Activated CD4-positive, alpha-beta memory T cell treated with anti-CD3 and anti-CD28 coated beads, Interleukin-2, amount 10 ng/mL, durations not matched to agents 7 days and 5 days (primary cell): Measurements from ENCODE around the gene USP47. TPM values are rescaled to one million over a fixed set of nuclear protein-coding genes. Genes with fewer than 3 reads are reported as not detected.

Experiments
- CTCF ChIA-PET: fragments of 350-600 bp; sonication (Branson Sonifier 250); formaldehyde crosslinking; loops from one replicate; lab custom pipeline; 2021; ENCODE audit warnings: antibody characterized with exemption, inconsistent platforms; lab: Charles Lee
- POLR2A ChIA-PET: fragments of 350-600 bp; sonication (Branson Sonifier 250); formaldehyde crosslinking; loops from one replicate; lab custom pipeline; 2021; ENCODE audit warnings: antibody characterized with exemption; lab: Charles Lee
- DNase-seq: peaks from one replicate; pipeline ENCODE4 v3.0.0-alpha.2; 2020
- H3K27ac Mint-ChIP-seq: one replicate; pipeline ENCODE4 v1.8.0; 2021; ENCODE audit warnings: mild to moderate bottlenecking, mixed read lengths
- H3K27me3 Mint-ChIP-seq: one replicate; pipeline ENCODE4 v1.8.0; 2021; ENCODE audit warnings: mixed read lengths
- H3K36me3 Mint-ChIP-seq: one replicate; pipeline ENCODE4 v1.8.0; 2021; ENCODE audit warnings: low read depth, mixed read lengths
- H3K4me1 Mint-ChIP-seq: one replicate; pipeline ENCODE4 v1.8.0; 2021; ENCODE audit warnings: mixed read lengths
- H3K4me3 Mint-ChIP-seq: one replicate; pipeline ENCODE4 v1.8.0; 2021; ENCODE audit warnings: mild to moderate bottlenecking, mixed read lengths
- H3K9me3 Mint-ChIP-seq: one replicate; pipeline ENCODE4 v1.8.0; 2021; ENCODE audit warnings: mixed read lengths
- total RNA-seq, 2 experiments: library from RNA; stranded (reverse); gene quantifications; one replicate each; pipeline ENCODE4 v1.2.3, GENCODE V29; 2021

Gene USP47
- total RNA-seq, 2 experiments from 2014 or later = 38.9 to 41.7 TPM

GRCh38 chr11:11860103-11860979 lies 18.6 kb downstream of the USP47 start:
- no peak for DNase-seq
- Mint-ChIP-seq H3K4me1 (peaks cover 40% of the 10 kb centered on the region), H3K27ac (no peak overlapping the region), H3K4me3 (no peak overlapping the region), H3K36me3 (no peaks in the 10 kb centered on the region), H3K9me3 (no peaks in the 10 kb centered on the region), H3K27me3 (no peaks in the 10 kb centered on the region)
- CTCF ChIA-PET = interaction anchor here (0.8 to 2.3 kb wide), 3 partner anchors 11 to 106 kb away, joined by 3 to 13 read pairs (median 3); no protein-coding TSS in a partner anchor
- POLR2A ChIA-PET = interaction anchor here (2.0 kb wide), 1 partner anchor 18 kb away, joined by 7 read pairs; the partner anchor contains the start of gene USP47

- POLR2A ChIA-PET = no interaction called here
- CTCF ChIA-PET = no interaction called here
- H3K4me1 Mint-ChIP-seq = peaks cover 35% of the 10 kb centered on the region
- no peak overlapping the region for H3K27ac Mint-ChIP-seq
- peaks cover 9% of the 10 kb centered on the region for H3K9me3 Mint-ChIP-seq
- H3K36me3 Mint-ChIP-seq = peaks cover 15% of the 10 kb centered on the region
- H3K27me3 Mint-ChIP-seq = no peaks in the 10 kb centered on the region
- no peak overlapping the region for H3K4me3 Mint-ChIP-seq
- no peak for DNase-seq
Measured at GRCh38 chr11:11862999-11863398, 21.2 kb downstream of the USP47 start.

GRCh38 chr11:11864332-11864731 lies 22.6 kb downstream of the USP47 start:
- Mint-ChIP-seq H3K27ac (no peak overlapping the region), H3K36me3 (peaks cover 18% of the 10 kb centered on the region), H3K4me1 (peaks cover 28% of the 10 kb centered on the region), H3K9me3 (peaks cover 11% of the 10 kb centered on the region), H3K27me3 (no peaks in the 10 kb centered on the region), H3K4me3 (no peak overlapping the region)
- ChIA-PET CTCF (no interaction called here), POLR2A (no interaction called here)
- no peak for DNase-seq

GRCh38 chr11:11864803-11865202 lies 23.0 kb downstream of the USP47 start:
- CTCF ChIA-PET = no interaction called here
- Mint-ChIP-seq H3K4me1 (peaks cover 27% of the 10 kb centered on the region), H3K27ac (no peak overlapping the region)

GRCh38 chr11:11865449-11865848 lies 23.7 kb downstream of the USP47 start:
- peaks cover 20% of the 10 kb centered on the region for H3K36me3 Mint-ChIP-seq
- no peak for DNase-seq
- ChIA-PET CTCF (interaction anchor here (1.7 kb wide), 1 partner anchor 9 kb away, joined by 5 read pairs; no protein-coding TSS in a partner anchor), POLR2A (no interaction called here)
- H3K27ac Mint-ChIP-seq = no peak overlapping the region
- no peaks in the 10 kb centered on the region for H3K27me3 Mint-ChIP-seq
- H3K4me3 Mint-ChIP-seq = no peak overlapping the region
- peaks cover 26% of the 10 kb centered on the region for H3K4me1 Mint-ChIP-seq
- H3K9me3 Mint-ChIP-seq = peaks cover 11% of the 10 kb centered on the region

More at GRCh38 chr11:11864803-11865202, 23.0 kb downstream of the USP47 start:
- Mint-ChIP-seq H3K36me3 (peaks cover 18% of the 10 kb centered on the region), H3K27me3 (no peaks in the 10 kb centered on the region), H3K9me3 (peaks cover 11% of the 10 kb centered on the region), H3K4me3 (no peak overlapping the region)
- no peak for DNase-seq
- POLR2A ChIA-PET = no interaction called here

GRCh38 chr11:11866203-11866602 lies 24.4 kb downstream of the USP47 start:
- peaks cover 25% of the 10 kb centered on the region for H3K36me3 Mint-ChIP-seq
- no peaks in the 10 kb centered on the region for H3K27me3 Mint-ChIP-seq
- POLR2A ChIA-PET = no interaction called here

GRCh38 chr11:11867720-11868119 lies 25.9 kb downstream of the USP47 start:
- Mint-ChIP-seq H3K27me3 (no peaks in the 10 kb centered on the region), H3K4me1 (peaks cover 36% of the 10 kb centered on the region), H3K9me3 (peaks cover 11% of the 10 kb centered on the region), H3K36me3 (peaks cover 25% of the 10 kb centered on the region), H3K4me3 (no peak overlapping the region), H3K27ac (no peak overlapping the region)
- DNase-seq = no peak
- POLR2A ChIA-PET = no interaction called here
- CTCF ChIA-PET = no interaction called here

More at GRCh38 chr11:11866203-11866602, 24.4 kb downstream of the USP47 start:
- H3K4me1 Mint-ChIP-seq = peaks cover 27% of the 10 kb centered on the region
- H3K9me3 Mint-ChIP-seq = peaks cover 11% of the 10 kb centered on the region
- CTCF ChIA-PET = interaction anchor here (0.5 to 1.7 kb wide), 3 partner anchors 9 to 79 kb away, joined by 3 to 5 read pairs (median 3); no protein-coding TSS in a partner anchor
- no peak overlapping the region for H3K27ac Mint-ChIP-seq
- no peak for DNase-seq
- H3K4me3 Mint-ChIP-seq = no peak overlapping the region

GRCh38 chr11:11871991-11872401 lies 30.2 kb downstream of the USP47 start:
- H3K27ac Mint-ChIP-seq = no peak overlapping the region
- no peaks in the 10 kb centered on the region for H3K27me3 Mint-ChIP-seq
- H3K9me3 Mint-ChIP-seq = peaks cover 7% of the 10 kb centered on the region
- no peak overlapping the region for H3K4me3 Mint-ChIP-seq
- POLR2A ChIA-PET = no interaction called here
- H3K4me1 Mint-ChIP-seq = peaks cover 22% of the 10 kb centered on the region
- CTCF ChIA-PET = interaction anchor here (1.2 to 1.4 kb wide), 3 partner anchors 22 to 60 kb away, joined by 3 to 6 read pairs (median 4); no protein-coding TSS in a partner anchor
- peaks cover 18% of the 10 kb centered on the region for H3K36me3 Mint-ChIP-seq
- DNase-seq = no peak

GRCh38 chr11:11876458-11876857 lies 34.7 kb downstream of the USP47 start:
- Mint-ChIP-seq H3K4me3 (no peak overlapping the region), H3K36me3 (peaks cover 5% of the 10 kb centered on the region), H3K27me3 (no peaks in the 10 kb centered on the region), H3K4me1 (peaks cover 14% of the 10 kb centered on the region), H3K9me3 (no peaks in the 10 kb centered on the region), H3K27ac (no peak overlapping the region)
- CTCF ChIA-PET = no interaction called here
- POLR2A ChIA-PET = no interaction called here
- DNase-seq = no peak

- POLR2A ChIA-PET = interaction anchor here (1.3 kb wide), 1 partner anchor 37 kb away, joined by 3 read pairs; no protein-coding TSS in a partner anchor
- peaks cover 27% of the 10 kb centered on the region for H3K4me1 Mint-ChIP-seq
- peaks cover 22% of the 10 kb centered on the region for H3K36me3 Mint-ChIP-seq
- no peak for DNase-seq
- H3K27ac Mint-ChIP-seq = no peak overlapping the region
- CTCF ChIA-PET = interaction anchor here (1.9 to 2.0 kb wide), 2 partner anchors 32 to 38 kb away, joined by 7 to 9 read pairs; partner anchors contain the start of gene USP47
- H3K27me3 Mint-ChIP-seq = no peaks in the 10 kb centered on the region
- no peaks in the 10 kb centered on the region for H3K9me3 Mint-ChIP-seq
- H3K4me3 Mint-ChIP-seq = no peak overlapping the region
Measured at GRCh38 chr11:11880179-11880578, 38.4 kb downstream of the USP47 start.

GRCh38 chr11:11882539-11882938 lies 40.8 kb downstream of the USP47 start:
- Mint-ChIP-seq H3K4me3 (no peak overlapping the region), H3K36me3 (peaks cover 45% of the 10 kb centered on the region)
- POLR2A ChIA-PET = no interaction called here

GRCh38 chr11:11884351-11884750 lies 42.6 kb downstream of the USP47 start:
- H3K9me3 Mint-ChIP-seq = no peaks in the 10 kb centered on the region
- no peaks in the 10 kb centered on the region for H3K27me3 Mint-ChIP-seq
- no peak for DNase-seq
- ChIA-PET CTCF (no interaction called here), POLR2A (interaction anchor here (1.7 kb wide), 1 partner anchor 40 kb away, joined by 4 read pairs; no protein-coding TSS in a partner anchor)
- no peak overlapping the region for H3K27ac Mint-ChIP-seq
- peaks cover 55% of the 10 kb centered on the region for H3K36me3 Mint-ChIP-seq
- H3K4me1 Mint-ChIP-seq = peaks cover 38% of the 10 kb centered on the region
- no peak overlapping the region for H3K4me3 Mint-ChIP-seq

More at GRCh38 chr11:11882539-11882938, 40.8 kb downstream of the USP47 start:
- H3K27ac Mint-ChIP-seq = no peak overlapping the region
- CTCF ChIA-PET = interaction anchor here (0.6 to 1.2 kb wide), 3 partner anchors 82 to 624 kb away, joined by 4 to 6 read pairs (median 5); no protein-coding TSS in a partner anchor
- H3K27me3 Mint-ChIP-seq = no peaks in the 10 kb centered on the region
- H3K9me3 Mint-ChIP-seq = no peaks in the 10 kb centered on the region
- no peak for DNase-seq
- H3K4me1 Mint-ChIP-seq = peaks cover 34% of the 10 kb centered on the region
